ENCODE measurements around the gene NSMCE4A. TPM values are rescaled to one million over a fixed set of nuclear protein-coding genes. Genes with fewer than 3 reads are reported as not detected.

The NSMCE4A gene
- total RNA-seq, 4 donors from 2014 or later, result 63.9 to 96.8 (median 82.0) TPM

- Histone ChIP-seq H3K4me1 (peaks cover 6 to 13% (median 10%) of the 10 kb centered on the region in 4 donors), H3K36me3 (peaks cover 0 to 74% (median 42%) of the 10 kb centered on the region in 4 donors), H3K27ac (replicated peaks in 1 of 4) (peak overlapping the region; percentile 15 to 64 (median 32)), H3K27me3 (no peaks in the 10 kb centered on the region), H3K4me3 (no peak overlapping the region), H3K9me3 (no peaks in the 10 kb centered on the region)
- no peak for DNase-seq (ENCODE audit: extremely low spot score)
- TF ChIP-seq POLR2A (IDR thresholded peaks at IDR 0.05; ENCODE audit: low read depth), result no peak
- TF ChIP-seq POLR2AphosphoS5 (IDR thresholded peaks at IDR 0.05), result no peak
- TF ChIP-seq EP300 (IDR thresholded peaks at IDR 0.05), result no peak
- no peak for TF ChIP-seq CTCF (IDR thresholded peaks at IDR 0.05)
- intact Hi-C loops (cut with DNase I), result no loop called here
- 43% methylated on average over 5 of the region's 5 CpGs for WGBS
These were observed 64.2 kb downstream of the NSMCE4A start for GRCh38 chr10:121910673-121911420.

Small RNAs within 50 kb of the gene (small RNA-seq; reads per million reads assigned to genes)
- 0 reads per million in 3 donors for gene RF02219

Other genes starting within 250 kb of the NSMCE4A start
- 10 to 100 TPM; 27.8 to 29.5 (median 28.4) TPM for gene ATE1, start 47.2 kb downstream of the NSMCE4A start, total RNA-seq
- gene TACC2, start 13.9 kb upstream of the NSMCE4A start, total RNA-seq, result 10 to 100 TPM; 53.7 to 99.4 (median 75.6) TPM

All from esophagus muscularis mucosa (tissue), 4 donors.